ENCODE data around the gene FRAT1. TPM values are rescaled to one million over a fixed set of nuclear protein-coding genes. Genes with fewer than 3 reads are reported as not detected.

The FRAT1 gene
- total RNA-seq, 6 experiments from 2014 or later = 0.82 to 1.3 (median 1.1) TPM

DNA sequence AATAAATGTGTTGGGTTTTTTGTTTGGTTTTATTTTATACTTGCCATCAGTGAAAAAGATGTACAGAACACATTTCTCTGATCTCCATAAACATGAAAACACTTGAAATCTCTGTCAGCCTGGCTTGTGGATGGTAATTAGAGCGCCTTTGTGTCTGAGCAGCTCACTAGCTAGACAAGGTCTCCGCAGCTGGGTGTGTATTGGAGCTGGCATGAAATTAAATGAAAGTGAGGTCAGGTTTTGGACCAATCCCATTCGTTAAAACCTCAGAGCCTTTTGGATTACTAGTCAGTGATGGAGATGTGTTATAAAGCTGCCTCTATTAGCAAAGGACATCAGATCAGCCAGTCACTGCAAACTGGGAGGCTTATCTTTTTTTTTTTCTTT, 2.7 kb downstream of the FRAT1 start:
- DNase-seq = no peak
- peaks cover 3% of the 10 kb centered on the region for H3K27me3 Mint-ChIP-seq (ENCODE audit: insufficient read depth)
- no peak overlapping the region for H3K27ac Mint-ChIP-seq
- TF ChIP-seq, protein P1, sequence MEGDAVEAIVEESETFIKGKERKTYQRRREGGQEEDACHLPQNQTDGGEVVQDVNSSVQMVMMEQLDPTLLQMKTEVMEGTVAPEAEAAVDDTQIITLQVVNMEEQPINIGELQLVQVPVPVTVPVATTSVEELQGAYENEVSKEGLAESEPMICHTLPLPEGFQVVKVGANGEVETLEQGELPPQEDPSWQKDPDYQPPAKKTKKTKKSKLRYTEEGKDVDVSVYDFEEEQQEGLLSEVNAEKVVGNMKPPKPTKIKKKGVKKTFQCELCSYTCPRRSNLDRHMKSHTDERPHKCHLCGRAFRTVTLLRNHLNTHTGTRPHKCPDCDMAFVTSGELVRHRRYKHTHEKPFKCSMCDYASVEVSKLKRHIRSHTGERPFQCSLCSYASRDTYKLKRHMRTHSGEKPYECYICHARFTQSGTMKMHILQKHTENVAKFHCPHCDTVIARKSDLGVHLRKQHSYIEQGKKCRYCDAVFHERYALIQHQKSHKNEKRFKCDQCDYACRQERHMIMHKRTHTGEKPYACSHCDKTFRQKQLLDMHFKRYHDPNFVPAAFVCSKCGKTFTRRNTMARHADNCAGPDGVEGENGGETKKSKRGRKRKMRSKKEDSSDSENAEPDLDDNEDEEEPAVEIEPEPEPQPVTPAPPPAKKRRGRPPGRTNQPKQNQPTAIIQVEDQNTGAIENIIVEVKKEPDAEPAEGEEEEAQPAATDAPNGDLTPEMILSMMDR (IDR thresholded peaks at IDR 0.05) = no peak
- no peaks in the 10 kb centered on the region for H3K36me3 Mint-ChIP-seq (ENCODE audit: low read depth)
- H3K9me3 Mint-ChIP-seq = no peaks in the 10 kb centered on the region
- no peak overlapping the region for H3K4me3 Mint-ChIP-seq
- peaks cover 12% of the 10 kb centered on the region for H3K4me1 Mint-ChIP-seq (ENCODE audit: low read depth)

DNA sequence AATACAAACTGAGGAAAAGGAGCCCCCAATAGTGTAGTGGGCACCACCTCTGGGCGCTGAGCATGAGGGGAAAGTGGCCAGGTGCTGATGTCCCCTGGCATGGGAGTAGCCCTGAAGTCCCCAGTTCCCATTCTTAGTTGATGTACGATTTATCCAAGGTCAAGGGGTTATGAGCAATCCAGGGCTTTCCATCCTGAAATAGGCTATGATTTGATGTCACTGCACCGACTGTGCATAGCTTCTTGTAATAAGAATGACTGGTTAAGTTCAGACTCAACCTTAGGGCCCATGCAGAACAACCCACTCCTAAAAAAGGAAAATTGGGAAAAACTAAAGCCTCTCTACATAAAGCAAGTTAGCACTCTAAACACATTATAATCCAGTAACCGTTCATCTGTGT, 4.4 kb downstream of the FRAT1 start:
- no peak overlapping the region for H3K4me3 Mint-ChIP-seq
- H3K36me3 Mint-ChIP-seq (ENCODE audit: low read depth) = no peaks in the 10 kb centered on the region
- DNase-seq = no peak
- peaks cover 3% of the 10 kb centered on the region; the same call in 1 of the 2 replicates for H3K27me3 Mint-ChIP-seq (ENCODE audit: insufficient read depth)
- no peak overlapping the region for H3K27ac Mint-ChIP-seq
- TF ChIP-seq, protein P1 (IDR thresholded peaks at IDR 0.05) = no peak
- no peaks in the 10 kb centered on the region for H3K9me3 Mint-ChIP-seq
- peaks cover 9% of the 10 kb centered on the region for H3K4me1 Mint-ChIP-seq (ENCODE audit: low read depth)

DNA sequence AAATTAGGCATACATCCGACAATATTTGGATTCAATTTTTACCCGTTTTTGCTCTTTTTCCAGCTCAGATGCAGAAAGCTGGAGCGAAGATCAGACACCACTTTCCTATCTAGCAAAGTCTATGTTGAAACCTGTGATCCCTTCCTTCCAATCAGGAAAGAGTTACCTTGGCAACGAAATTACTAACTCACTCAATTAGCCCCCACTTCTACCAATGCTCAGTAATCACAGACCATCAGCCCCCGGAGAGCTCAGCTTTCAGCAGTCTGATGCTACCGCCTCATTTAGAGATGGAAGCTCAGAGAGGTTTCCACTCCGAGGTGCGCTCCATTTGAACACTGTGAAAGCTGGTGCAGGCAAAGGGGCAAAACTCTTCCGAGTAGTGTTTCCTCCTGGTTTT, 6.7 kb downstream of the FRAT1 start:
- Mint-ChIP-seq H3K4me1 (ENCODE audit: low read depth) (peaks cover 6% of the 10 kb centered on the region; the same call in 1 of the 2 replicates), H3K27me3 (ENCODE audit: insufficient read depth) (peaks cover 3% of the 10 kb centered on the region; the same call in 1 of the 2 replicates), H3K9me3 (no peaks in the 10 kb centered on the region), H3K36me3 (ENCODE audit: low read depth) (no peaks in the 10 kb centered on the region), H3K4me3 (no peak overlapping the region), H3K27ac (no peak overlapping the region)
- TF ChIP-seq, protein P1 (IDR thresholded peaks at IDR 0.05) = no peak
- DNase-seq = no peak

DNA sequence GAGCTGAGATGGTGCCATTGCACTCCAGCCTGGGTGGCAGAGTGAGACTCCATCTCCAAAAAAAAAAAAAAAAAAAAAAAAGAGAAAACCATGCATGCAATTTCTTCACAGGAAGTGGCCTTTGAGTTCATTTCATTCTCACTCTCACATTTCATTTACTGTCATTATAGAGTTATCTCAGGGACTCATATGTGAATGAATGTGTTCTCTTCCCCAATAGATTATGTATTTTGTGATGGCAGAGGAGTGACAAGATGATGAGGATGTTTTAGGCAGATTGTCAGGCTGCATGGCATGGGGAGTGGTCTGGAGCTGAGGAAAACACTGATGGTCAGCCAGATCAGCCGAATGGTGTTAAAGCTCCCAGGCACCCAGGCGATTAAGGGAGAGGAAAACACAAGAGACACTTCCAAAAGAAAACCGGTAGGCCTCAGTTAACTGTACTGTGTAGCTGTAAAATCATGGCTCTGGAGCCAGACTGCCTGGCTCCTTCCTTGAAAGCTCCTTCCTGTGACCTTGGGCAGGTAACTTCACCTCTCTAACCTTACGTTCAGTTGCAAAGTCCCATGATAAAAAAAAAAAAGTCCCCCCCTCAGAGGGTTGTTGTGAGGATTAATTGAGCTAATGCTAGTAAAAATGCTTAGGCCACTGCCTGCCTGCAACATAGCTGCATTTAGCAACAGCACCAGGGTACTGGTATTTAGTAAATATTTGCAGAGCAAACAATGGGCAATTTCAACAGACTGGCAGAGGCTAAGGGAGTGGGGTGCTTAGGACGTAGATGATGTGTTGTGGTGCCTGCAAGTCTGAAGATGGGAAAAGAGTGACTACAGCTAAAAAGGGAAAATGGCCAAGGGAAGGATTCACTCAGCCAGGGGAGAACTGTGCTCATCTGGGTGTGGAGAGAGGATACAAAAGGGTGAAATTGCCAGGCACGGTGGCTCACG, 8.6 kb downstream of the FRAT1 start:
- Mint-ChIP-seq H3K4me3 (no peak overlapping the region), H3K4me1 (ENCODE audit: low read depth) (peaks cover 22% of the 10 kb centered on the region), H3K27ac (no peak overlapping the region; the same call in 1 of the 2 replicates), H3K9me3 (no peaks in the 10 kb centered on the region), H3K36me3 (ENCODE audit: low read depth) (no peaks in the 10 kb centered on the region), H3K27me3 (ENCODE audit: insufficient read depth) (no peaks in the 10 kb centered on the region; the same call in 1 of the 2 replicates)
- TF ChIP-seq, protein P1 (IDR thresholded peaks at IDR 0.05) = no peak
- DNase-seq = no peak

DNA sequence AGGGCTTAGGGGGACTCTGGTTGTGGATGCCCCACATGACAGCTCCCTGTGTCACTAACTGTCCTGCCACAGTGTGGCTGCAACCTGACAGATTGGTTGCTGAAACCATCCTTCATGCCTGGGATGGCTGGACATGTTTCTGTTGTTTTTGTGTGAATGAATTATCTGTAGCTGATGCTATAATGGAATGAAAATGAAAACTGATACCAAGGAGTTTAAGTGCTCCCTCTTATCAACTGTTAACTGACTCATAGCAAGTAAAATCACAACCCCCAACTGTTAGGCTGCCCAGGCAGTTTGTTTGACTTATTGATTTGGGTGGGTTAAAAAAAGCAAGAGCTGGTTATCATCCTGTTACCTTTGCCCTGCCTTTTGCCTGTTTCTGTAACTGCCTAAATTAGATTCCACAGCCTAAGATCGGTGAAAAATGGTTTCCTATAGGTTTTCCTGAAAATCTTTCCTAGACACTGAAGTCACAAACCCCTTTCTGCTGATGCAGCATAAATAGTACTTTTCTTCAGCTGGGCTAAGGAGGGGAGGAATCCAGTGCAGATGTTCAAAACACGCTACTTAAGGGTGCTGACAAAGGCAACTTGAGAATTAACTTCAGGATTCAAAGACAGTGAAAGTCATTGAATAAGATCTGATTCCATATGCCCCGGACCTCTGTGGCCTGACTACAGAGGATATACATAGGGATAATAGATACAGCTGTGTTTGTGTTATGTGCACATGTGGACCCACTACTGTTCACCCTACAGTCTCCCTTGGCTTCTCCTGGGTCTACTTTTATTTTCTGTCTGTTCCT, 9.8 kb downstream of the FRAT1 start:
- Mint-ChIP-seq H3K4me1 (ENCODE audit: low read depth) (peaks cover 33% of the 10 kb centered on the region), H3K9me3 (no peaks in the 10 kb centered on the region), H3K4me3 (no peak overlapping the region), H3K36me3 (ENCODE audit: low read depth) (no peaks in the 10 kb centered on the region), H3K27me3 (ENCODE audit: insufficient read depth) (peaks cover 7% of the 10 kb centered on the region; the same call in 1 of the 2 replicates), H3K27ac (no peak overlapping the region)
- no peak for DNase-seq
- TF ChIP-seq, protein P1 (IDR thresholded peaks at IDR 0.05) = no peak
